HG03103 (cell line): ENCODE data around the gene MIEN1.
A peak's percentile ranks its signal among the peaks of the same experiment; 100 is the strongest.
"Not testable (repeated sequence)": the region's sequence is repeated elsewhere in the genome, so short reads cannot be mapped to it uniquely, and the experiment has no call there.

Source experiments
- ATAC-seq: cut with Tn5 transposase; IDR thresholded peaks from one replicate; pipeline ENCODE4 v1.9.1; 2021; ENCODE audit warnings: low read depth; ENCODE audit not compliant: unreplicated experiment

Gene MIEN1

DNA sequence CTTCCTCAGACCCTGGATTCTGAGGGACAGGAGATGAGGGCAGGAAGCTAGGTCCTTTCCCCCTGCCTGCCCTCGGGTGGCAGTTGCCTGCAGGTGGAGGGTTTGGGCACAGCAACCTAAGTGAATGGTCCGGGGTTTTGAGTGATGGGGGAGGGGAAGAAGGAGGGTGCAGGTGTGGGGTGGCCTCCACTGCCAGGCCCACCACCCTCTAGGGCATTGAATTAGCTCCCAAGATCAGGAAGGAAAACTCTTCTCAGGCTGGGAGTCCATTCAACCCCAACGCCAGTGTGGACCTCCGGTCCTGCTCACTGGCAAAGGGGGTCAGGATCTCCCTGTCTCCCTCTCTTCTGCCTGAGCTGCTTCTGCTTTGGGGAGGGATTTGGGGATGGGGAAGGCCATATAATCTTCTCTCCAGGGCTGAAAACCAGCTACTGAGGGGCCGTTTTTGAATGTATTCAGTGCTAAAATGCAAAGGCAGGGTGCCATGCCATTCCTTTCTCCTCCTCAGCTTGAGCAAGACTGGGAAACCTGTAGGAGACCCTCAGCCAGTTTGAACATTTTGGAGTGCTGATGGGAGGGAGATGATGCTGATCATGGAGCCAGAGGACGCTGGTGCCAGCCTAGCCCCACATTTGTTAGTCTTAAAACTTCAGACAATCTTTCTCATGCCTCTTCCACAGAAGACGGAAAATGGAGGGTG, 26.2 kb upstream of the MIEN1 start:
- no peak for ATAC-seq

DNA sequence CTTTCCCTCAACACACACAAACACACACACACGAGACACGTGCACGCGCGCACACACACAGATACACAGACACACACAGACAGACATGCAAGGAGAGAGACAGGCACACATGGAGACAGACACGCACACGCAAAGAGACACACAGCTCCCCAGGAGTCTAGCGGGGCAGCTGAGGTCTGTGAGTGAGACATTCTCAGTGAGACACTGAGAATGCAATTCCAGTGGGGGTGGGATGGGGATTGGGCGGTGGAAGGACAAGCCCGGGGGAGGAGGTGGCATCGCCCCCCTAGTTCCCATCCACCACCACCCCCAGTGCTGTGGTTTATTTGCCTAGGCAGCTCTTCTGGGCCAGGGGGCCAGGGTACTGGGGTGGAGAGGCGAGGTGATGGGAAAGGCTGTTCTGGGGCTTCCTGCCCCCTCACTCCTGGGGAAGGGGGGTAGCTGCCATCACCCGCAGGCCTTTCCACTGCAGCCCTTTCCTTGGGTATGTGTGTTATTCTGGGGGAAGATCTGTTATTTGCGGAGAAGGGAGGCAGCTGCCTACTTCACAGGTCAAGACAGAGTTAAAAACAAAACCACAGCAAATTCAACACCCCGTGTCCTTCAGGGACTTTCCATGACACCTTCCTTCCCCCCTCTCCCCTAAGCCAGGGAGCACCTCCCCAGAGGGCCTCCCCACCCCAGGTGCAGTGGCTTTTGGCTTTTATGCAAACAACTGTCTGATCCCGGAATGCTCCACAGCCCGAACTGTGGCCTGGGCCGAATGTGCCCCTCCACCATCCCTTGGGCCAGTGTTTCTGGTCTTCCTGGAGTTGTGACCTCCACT, 25.4 kb upstream of the MIEN1 start:
- ATAC-seq, result no peak

DNA sequence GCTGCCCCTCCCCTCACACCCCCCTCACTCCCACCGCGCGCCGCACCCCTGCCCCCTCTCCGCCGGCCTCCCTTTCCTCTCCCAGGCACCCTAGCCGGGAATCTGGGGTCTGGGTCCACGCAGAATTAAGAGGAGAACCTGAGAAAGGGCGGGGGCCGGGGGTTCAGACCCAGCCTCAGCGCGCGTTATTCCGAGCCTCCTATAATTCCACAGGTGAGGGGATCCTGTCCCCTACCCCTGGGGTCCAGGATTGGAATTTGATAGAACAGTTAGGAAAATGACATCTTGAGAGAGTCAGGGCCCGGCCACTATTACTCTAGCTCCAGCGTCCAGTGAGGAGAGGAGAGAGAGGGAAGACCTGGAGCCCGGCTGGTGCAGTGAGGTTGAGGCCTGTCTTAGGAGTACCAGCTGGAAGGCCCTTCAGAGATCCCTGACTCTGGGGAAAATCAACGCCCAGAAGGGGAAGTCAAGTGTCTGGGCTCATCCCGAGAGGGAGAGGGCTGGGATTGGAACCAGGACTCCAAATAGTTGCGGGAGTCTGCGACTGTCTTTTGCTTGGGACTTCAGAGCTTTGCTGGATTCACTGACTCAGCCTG, 24.7 kb upstream of the MIEN1 start:
- ATAC-seq, result no peak

DNA sequence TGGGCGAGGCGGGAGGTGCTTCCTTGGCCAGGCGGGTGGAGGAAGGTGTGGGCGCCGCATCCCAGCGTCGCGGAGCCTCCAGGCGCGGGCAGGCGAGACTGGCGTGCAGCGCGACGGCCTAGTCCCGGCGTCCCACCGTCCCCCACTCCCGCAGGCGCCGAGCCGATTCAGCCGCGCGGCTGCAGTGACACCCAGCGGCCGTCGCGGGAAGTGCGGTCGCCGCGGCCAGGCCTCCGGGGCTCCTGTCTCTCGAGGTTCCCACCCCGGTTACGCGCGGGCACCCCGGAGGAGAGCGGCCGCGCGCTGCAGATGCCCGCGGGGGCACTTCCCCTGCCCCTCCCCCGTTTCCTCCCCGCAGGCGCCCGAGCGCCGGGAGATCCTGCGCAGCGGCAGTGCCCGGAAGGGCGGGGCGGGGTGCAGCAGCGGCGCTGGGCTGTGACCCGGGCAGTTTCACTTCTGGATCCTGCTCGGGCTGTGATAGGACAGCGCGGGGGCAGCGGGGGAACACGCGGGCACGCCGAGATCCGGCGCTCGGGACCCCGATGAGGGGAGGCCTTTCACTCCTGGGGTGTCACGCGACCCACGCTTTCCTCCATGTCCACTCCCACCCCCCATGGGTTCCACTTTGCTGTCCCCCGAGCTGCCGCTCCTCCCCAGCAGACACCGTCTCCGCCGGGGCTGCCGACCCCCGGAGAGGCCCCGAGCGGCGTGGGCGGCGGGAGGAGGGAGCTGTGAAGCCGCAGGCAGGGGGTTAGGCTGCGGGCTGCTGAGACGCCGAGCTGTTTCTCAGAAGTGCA, 24.0 kb upstream of the MIEN1 start:
- peak; percentile 50 for ATAC-seq

DNA sequence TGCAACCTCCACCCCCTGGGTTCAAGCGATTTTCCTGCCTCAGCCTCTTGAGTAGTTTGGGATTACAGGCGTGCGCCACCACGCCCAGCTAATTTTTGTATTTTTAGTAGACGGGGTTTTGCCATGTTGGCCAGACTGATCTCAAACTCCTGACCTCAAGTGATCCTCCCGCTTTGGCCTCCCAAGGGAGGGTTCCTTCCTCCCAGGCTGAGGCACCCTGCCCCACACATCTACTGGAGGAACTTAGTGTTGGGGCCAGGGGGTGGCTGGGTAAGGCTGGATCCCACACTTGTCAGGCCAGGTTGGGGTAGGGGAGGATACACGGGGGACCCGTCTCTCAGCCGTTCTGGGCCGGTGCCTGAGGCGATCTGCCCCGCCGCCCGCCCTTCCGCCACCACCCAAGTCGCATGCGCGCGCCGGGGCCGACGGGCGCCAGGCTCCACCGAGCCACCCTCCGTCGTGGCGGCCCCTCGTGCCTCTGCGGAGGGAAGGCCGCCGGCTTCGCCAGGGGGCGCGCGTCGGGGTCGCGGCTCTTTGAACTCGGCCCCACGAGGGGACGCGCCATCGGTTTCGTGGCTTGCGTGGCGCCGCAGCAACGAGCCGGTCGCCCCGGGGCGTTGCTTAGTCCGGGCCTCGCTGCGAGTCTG, 23.3 kb upstream of the MIEN1 start:
- ATAC-seq, result peak; percentile 8

DNA sequence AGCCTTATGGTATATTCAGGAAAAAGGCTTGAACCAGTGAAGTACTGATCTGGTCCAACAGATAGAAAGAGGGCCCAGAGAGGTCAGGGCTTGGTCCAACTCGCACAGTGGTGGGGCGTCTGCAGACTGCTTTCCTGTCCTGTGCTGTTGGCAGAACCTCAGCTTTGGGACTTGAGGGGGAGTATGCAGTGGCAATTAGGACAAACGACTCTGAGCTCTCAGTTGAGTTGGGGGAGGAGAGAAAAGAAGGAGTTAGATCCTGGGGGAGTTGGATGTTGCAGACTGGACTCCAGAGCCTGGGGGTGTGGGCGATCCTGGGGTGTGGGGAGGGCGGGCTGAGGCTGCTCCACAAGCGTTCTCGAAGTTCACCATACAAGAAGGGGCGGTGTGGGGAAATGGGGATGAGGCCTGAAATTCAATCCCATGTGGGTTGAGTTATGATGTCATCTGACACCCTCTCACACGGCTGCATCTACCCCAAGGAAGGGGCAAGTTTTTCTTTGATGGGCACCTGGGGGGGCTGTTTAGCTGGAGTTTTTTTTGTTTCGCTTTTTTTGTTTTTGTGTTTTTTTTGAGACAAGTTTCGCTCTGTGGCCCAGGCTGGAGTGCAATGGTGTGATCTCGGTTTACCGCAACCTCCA, 22.0 kb upstream of the MIEN1 start:
- ATAC-seq, result no peak

DNA sequence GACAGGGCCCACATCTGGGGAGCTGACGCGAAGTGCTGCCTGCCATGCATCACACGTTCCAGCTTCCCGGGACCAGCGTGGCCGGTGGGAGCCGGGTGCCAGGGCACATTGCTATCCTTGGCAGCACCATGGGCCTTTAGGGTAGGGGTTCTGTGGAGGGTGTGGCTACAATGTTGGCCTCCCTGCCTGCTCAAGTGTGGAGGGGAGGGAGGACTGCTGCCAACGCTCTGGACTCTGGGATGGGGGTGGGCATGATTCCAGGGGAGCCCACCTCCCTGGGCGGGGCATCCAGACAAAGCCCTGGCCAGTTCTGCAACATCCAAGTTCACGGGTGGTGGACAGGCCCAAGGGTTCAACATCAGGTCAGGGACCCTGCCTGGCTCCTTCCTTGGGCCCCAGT, 21.3 kb upstream of the MIEN1 start:
- ATAC-seq, result no peak

DNA sequence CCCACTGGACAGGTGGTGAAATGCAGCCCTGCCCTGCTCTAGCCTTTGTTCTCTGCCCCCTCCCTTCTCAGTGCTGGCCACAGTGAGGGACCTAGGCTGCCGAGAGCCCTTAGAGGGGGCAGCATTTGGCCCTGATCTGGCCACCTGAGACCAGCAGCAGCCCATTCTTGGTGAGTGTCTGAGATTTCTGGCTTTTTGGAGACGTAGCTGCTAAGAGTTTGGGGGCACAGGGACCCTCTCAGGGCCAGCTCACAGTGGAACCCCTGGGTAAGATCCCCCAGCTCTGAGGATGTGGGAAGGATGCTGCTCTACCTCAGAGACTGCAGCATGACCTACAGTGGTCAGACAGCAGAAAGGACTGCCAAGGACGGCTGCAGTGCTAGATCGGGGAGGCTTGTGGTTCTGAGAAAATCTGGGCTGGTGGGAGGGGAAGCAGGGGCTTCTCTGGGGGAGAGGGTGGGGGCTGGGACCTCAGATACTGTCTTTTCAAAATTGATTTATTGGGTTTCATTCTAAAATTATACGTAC, 20.7 kb upstream of the MIEN1 start:
- ATAC-seq, result no peak

DNA sequence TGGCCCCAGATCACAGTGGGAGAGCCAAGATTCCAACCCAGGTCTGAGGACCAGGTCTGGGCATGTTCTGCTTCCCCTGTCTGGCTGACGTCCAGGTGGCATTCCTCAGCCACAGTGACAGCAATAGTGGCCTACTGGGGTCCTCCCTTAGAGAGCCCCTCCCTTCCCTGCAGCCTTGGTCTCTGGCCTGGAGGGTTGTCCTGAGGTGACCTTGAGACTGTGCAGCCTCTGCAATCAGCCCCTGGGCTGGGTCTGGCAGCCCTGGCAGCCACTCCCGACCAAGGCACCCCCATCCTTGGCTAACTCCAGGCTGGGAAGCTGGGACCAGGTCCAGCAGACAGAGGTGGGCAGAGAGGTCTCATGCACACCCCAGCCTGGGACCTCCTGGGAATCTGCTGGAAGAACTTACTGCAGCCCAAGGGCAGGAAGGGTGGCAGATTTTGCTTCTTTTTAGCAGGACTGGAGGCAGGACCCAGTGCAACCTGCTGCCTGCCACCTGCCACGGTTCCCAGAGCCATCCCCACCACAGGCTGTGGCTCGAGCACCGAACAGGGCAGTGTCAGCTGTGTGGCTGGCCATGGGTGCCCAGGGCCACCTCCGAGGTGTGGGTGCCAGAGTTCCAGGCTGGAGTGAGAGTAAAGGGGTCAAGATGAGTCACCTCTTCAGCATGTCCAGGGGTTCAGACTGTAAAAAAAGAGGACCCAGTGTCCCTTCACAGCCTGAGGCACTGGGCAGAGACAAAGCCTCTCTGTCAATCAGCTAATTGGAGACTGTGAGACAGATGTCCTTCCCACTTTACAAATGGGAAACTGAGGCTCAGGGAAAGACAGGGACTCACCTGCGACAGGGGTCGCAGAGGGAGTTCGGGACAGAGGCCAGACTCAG, 20.0 kb upstream of the MIEN1 start:
- no peak for ATAC-seq

DNA sequence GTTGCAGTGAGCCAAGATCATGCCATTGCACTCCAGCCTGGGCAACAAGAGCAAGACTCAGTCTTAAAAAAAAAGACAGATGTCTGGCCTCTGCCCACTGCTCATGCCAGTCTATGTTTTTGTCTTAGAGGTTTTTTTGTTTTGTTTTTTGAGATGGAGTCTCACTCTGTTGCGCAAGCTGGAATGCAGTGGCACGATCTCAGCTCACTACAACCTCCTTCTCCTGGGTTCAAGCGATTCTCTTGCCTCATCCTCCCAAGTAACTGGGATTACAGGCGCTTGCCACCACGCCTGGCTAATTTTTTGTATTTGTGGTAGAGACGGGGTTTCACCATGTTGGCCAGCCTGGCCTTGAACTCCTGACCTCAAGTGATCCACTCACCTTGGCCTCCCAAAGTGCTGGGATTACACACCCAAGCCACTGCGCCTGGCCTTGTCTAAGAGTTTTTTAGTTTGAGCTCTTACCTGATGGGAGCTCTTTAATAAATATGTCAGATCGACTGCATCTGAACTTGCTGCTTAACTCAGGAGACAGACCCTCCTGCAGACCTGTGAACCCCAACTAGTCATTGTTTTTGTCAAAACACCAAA, 18.2 kb upstream of the MIEN1 start:
- ATAC-seq, result not testable (repeated sequence)

DNA sequence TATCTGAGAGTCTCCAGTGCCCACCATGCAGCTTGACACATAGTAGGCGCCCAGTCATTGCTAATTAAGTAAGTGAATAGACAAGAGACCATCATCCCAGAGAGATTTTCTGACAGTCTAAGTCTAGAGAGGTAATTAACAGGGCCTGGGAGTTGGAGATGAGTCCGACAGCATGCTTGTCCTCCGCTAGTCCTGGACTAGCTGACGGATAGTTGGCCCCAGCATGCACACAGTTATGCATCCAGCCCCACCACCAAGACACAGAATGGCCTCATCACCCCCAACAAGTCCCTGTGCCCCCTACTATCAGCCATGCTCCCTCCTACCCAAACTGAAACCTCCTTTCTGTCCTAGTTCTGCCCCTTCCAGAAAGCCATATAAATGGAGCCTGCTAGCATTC, 17.4 kb upstream of the MIEN1 start:
- no peak for ATAC-seq

DNA sequence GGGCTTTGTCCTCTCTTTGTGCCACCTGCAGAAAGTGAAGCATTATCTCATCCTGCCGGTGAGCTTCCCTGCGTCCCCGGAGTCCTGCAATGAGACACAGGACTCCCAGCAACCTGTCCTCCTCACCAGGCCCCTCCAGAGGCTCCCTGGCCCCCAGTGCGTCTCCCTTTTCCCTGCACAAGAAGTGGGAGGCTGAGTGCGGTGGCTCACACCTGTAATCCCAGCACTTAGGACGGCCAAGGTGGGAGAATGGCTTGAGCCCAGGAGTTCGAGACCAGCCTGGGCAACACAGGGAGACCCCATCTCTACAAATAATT, 15.8 kb upstream of the MIEN1 start:
- ATAC-seq, result no peak

DNA sequence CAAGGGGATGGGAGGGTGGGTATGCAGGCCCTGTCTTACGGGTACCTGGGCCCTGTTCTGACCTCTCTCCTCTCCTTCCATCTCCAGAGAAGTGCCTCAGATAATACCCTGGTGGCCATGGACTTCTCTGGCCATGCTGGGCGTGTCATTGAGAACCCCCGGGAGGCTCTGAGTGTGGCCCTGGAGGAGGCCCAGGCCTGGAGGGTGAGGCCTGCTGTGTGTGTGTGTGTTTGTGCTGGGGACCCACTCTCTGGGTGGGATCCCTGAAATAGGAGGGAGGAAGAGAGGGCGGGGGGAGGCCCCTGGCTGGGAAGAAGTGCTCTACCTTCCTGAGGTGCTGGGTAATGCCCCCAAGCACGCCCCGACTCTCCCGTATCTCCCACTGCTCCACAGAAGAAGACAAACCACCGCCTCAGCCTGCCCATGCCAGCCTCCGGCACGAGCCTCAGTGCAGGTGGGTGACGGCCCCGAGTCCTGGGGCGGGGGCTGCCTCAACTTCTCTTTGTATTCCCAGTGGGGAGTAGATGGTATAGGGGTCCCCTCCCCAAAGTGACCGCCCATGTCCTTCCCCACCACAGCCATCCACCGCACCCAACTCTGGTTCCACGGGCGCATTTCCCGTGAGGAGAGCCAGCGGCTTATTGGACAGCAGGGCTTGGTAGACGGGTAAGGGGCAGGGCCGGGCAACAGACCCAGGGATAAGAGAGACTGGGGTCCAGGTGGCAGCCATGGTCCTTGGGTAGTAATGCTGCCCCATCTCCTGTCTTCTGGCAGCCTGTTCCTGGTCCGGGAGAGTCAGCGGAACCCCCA, 15.2 kb upstream of the MIEN1 start:
- ATAC-seq, result no peak

DNA sequence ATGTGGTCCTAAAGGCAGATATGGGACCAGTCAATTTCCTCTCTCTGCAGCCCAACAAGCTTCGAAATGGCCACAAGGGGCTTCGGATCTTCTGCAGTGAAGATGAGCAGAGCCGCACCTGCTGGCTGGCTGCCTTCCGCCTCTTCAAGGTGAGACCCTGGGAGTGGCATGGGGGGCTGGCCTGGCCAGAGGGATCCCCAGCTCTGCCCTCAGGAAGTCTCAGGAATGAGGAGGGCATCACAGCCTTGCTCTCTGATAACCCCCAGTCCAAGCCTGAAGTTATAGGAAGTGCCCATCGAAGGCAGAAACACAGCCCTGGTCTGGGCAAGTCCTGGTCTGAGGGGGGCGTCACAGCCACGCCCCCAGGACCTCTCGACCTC, 14.5 kb upstream of the MIEN1 start:
- no peak for ATAC-seq

DNA sequence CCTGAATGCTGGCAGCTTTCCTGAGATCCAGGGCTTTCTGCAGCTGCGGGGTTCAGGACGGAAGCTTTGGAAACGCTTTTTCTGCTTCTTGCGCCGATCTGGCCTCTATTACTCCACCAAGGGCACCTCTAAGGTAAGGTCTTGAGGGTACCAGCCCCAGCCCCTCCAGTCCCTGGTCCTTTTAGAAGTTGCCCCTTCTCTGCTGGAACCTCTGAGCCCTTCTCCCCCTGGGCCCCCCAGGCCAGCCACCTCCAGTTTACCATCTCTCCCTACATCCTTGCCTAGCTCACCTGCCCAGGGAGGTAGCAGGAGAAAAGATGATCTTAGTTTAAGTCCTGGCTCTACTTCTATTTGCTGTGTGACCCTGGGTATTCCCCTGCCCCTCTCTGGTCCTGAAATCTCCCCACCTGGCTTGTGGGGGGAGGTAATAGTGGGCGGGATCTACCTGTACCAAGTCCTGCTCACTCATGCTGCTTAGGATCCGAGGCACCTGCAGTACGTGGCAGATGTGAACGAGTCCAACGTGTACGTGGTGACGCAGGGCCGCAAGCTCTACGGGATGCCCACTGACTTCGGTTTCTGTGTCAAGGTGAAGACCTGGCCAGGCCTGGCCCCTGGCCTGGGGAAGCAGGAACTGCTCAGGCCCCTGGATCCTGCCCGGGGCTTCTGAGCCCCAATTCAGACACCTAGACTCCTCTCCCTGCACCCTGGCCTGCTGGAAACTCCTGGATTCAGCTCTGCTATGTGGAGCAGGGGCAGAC, 13.9 kb upstream of the MIEN1 start:
- no peak for ATAC-seq

DNA sequence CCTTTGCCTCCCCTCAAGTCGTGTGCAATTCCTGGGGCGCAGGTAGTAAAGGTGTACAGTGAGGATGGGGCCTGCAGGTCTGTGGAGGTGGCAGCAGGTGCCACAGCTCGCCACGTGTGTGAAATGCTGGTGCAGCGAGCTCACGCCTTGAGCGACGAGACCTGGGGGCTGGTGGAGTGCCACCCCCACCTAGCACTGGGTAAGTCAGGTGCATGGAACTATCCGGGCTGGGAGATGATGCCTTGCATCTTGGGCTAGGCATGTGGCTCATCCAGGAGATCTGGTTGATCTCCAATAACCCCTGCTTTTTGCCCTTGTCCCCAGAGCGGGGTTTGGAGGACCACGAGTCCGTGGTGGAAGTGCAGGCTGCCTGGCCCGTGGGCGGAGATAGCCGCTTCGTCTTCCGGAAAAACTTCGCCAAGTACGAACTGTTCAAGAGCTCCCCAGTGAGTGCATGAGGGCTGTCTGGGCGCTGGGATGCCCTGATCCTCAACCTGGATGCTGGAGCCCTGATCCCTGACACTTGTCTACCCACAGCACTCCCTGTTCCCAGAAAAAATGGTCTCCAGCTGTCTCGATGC, 12.6 kb upstream of the MIEN1 start:
- no peak for ATAC-seq
